AG20443 (cell line): Measurements from ENCODE around the gene TLX2.

ENCODE experiments used
- DNase-seq: peaks from one replicate; pipeline ENCODE4 v3.0.0; 2012; ENCODE audit warnings: low spot score, mixed read lengths

Gene TLX2

DNA sequence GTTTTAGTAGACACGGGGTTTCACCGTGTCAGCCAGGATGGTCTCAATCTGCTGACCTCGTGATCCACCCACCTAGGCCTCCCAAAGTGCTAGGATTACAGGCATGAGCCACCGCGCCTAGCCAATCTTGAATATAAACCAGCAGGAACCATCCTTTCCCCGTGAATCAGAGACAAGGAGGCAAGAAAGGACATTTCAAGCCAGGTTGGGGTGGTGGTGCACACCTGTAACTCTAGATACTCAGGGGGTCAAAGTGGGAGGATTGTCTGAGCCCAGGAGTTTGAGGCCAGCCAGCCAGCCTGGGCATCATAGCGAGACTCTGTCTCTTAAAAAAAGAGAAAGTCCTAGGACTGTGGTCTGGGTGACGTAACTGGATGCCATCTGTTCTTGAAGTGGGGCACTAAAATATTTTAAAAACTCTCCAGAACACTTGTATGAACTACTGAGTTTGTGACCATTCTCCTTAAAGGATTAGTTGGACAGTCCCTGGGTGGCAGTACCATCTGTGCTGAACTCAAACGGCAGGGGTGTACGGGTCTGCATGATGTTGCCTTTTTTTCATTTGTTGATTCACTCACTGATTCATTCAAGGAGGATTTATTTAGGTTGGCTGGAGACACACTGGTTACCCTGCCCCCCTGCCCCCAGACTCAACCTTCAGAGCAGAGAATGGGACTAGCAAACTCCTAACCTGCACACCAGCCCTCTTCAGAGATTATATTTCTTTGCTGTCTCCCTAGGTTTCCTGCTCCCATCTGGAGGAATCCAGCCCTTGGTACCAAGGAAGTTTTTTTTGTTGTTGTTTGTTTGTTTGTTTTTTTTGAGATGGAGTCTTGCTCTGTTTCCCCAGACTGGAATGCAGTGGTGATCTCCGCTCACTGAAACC, 2.9 kb upstream of the TLX2 start:
- DNase-seq: no peak

DNA sequence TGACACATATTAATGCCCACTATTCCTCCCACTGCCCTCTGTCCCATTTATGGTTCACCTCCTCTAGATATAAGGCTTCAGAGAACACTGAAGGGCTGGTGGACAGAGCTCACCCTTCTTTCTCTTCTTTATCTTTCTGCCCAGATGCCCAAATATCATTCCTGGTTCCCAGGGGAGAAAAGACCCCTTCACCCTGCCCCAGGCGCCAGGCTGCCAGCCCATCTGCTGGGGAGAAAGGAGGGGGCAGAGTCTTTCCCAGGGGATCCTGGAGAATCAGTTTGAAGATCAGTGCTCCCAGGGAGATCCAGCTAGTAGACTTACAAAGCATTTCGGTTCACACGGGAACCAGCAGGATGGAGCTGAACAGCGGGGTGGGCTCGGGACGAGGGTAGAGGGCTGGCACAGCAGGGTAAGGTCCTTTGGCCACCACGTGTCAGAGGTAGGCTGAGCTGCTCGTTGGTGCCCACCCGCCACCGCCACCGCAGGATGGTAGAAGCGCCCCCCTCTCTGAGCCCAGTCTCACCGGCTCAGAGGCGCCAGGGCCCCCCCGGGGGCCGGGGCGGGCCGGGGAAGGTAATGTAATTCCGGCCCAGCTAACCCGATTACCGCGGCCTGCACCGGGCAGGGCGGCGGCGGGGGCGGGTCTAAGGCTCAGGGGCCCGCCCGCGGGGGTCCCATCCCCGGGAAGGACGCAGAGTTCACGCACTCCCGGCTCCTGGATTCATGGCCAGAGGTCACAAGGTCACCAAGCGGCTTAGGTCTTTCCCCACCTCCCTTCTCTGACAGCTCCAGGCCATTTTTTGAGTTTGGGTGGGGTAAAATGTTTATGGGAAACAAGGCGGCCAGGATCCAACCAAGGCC, 1.3 kb upstream of the TLX2 start:
- no peak for DNase-seq

DNA sequence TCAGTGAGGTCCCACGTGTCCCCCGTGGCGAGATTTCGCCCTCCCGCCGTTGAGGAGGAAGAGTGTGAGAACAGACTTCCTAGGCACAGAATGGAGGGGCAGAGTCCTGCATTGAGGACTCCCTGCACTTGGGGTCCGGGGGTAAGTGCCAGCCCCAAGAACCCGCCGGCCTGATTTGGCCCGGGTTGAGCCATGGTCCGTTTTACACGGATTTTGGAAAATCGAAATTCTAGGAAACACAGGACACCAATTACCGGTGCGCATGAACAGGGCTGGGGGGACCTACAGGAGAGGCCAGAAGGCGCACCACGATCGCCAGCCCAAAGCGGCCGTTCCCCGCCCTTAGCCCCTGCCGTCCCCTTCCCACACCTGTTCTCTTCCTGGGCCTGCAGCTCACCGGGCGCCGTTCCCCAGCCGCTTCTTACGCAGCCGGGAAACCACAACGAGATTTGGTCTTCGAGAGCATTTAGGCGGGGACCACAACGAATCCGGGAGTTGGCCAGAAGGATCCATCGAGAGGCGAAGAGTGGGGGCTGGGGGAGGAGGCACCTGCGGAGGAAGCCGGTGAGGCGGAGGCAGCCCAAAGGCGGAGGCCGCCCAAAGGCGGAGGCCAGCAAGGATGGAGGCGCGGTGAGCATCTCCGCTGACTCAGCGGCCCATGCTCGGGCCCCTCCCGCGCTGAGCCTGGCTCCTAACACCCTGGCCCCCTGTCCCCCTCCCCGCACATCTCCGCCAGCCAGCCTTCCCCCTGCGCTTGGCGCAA, 464 bp upstream of the TLX2 start:
- no peak for DNase-seq

DNA sequence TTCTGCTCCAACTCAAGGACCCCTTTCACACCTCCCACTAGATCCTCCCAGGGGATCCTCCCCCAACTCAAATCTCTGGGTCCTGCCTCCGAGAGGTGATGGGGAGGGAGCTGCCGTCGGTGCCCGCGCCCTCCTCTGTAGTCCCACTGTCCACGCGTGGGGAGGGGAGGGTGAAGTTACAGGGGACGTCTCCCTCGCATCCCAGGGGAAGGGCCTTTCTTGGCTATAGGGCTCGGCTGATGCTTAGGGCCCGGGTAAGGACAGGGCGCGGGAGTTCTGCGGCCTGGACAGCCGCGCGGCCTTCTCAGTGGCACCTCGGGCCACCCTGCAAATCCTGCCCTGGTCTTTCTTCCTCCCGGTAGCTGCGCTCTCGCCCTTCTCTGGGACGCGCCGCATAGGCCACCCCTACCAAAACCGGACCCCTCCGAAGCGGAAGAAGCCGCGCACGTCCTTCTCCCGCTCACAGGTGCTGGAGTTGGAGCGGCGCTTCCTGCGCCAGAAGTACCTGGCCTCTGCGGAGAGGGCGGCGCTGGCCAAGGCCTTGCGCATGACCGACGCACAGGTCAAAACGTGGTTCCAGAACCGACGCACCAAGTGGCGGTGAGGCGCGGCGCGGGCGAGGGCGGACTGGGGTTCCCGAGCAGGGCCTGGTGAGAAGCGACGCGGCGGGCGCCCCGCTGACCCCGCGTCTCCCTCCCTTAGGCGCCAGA, 1.2 kb downstream of the TLX2 start:
- no peak for DNase-seq

DNA sequence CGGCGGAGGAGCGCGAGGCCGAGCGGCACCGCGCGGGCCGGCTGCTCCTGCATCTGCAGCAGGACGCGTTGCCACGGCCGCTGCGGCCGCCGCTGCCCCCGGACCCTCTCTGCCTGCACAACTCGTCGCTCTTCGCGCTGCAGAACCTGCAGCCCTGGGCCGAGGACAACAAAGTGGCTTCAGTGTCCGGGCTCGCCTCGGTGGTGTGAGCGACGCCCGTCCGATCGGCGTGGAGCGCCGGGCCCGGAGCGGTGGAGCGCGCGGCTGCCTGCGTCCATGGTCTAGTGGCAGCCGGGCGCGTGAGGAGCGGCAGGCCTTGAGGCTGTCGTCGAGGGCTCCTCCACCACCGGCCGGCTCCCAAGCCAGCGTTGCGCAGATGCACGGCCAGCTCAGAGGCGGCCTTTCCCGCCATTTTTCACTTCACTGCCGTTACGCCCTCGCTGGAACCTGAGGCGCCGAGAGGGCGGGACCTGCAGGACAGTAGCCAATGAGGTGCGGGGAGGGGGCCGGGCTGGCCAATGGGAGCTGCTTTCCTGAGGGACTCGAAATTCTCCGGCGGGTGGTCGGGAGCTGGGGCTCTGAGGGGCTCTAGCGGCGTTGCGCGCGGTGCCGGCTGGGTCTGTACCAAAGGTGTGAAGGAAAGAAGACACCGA, 1.9 kb downstream of the TLX2 start:
- DNase-seq: peak; percentile 92

DNA sequence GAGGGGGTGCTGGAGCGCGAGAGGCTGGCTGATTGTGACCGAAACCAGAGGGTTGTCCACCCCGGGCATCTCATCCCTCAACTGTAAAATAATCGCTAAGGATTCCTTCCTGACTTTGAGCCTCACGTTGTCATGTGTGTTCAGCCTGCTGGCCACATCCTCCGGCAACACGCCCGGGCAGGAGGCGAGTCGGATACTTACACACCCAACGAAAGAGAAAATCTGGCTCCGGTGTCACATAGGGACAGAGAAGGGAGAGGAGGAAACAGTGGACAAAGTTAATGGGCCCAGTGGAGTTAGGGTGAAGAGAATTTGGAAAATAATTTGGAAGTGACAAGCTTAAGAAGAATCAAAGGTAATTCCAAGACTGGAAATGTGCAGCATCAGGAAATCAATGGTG, 2.4 kb downstream of the TLX2 start:
- no peak for DNase-seq

DNA sequence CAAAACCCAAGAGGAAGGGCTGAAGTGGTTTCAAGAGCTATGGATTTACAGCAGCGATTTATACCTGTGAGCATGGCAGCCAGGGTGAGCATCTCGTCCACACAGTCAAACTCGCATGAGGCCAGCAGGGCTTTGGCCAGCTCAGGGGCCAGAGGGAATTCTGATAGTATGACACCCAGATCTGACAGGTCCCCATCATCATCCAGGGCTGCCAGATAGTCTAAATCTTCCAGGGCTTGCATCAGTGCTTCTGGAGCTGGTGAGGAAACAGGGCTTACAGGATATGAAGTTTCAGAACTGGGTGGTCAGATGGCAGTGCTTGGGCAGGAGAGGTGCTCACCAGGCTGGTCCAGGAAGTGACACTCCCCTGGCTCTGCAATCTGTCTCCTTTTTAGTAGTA, 8.3 kb downstream of the TLX2 start:
- no peak for DNase-seq

DNA sequence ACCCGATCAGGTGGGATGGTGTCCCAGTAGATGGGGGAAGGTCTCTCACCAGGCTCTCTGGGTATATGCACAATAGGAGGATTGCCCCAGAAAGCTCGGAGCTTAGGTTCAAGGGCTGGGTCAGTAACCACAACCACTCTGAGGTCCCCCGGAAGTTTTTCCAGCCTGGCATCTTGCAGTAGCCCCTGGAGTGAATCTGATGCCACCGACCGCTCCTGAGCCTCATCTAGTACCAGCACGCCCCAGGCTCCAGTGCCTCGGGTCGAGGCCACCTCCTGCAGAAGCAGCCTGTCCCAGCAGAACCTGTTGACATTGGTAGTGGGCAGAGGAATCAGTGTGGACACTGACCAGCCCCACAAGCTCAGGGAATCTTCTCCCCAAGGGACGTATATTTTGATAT, 9.8 kb downstream of the TLX2 start:
- DNase-seq: no peak

DNA sequence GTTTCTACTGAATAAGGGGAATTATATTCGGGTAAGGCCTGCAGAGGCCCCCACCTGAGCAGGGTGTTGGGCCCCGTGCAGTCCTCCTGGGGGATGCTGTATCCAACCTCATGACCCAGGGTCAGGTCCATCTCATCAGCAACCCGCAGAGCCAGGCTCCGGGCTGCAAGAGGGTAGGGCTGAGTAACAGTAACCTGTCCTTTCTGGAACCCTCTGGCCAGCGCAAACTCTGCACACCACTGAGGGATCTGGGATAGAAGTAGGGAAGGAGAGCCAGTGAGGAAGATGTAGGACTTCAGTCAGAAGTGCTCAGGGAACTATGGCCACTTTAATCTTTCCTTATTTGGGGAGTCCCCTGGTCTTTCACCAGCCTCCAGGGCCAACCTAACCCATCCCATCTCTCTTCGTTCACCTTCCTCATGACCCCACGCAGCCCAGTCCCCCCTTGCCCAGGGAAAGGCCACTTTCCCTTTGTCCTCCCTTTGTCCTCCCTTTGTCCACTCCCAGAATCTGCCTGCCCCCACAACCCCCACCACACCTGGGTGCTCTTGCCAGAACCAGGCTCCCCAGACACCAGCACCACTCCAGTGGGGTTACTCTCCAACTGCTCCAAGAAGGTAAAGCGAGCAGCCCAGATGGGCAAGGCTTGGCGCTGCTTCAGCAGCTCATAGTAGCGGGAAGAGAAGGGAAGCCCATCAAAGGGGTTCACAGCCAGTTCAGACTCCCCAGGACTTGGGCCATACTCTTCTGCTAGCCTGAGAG, 10.9 kb downstream of the TLX2 start:
- DNase-seq: no peak

DNA sequence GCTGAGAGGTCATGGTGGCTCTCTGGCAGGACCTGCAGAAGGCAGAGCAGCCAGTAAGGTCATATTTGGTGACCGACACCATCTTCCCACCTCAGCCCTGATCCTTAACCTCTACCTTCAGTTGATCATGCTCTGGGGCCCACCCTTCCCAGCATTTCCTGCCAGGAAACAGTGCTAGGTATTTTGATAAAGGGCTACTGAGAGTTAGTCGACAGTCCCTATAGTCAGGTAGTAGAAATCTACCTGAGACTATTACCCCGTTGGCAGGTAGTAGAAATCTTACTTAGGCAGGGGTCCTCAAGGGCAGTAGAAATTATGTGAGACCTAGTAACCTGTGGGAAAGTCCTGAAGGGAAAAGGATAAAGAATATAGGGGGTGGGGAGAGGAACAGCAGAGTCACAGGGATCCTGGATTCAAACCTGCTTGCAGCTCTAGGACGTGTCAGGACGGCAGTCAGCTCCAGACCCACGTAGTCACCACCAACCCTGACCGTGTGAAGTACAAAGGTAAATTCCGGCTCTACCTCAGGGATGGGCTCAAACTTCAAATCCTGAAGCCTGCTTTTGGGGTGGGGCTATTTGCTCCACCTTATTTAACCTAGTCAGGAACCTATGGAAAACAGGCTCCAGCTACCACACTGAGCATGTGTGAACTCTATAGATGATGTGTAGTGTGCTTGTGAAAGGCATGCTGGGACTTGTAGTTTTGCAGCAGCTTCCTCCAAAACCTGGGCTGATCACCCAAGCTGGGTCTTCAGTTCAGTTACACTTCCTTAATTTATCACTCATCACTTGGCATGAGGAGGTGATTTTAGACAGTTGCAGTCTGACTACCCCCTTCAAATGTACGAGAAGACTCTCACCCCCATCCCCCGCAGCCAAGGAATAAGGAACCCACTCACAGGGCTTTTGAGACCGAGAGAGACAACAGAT, 11.7 kb downstream of the TLX2 start, which contains the start of gene DQX1:
TSS of gene DQX1 (minus strand) at position 515 of the 932 bp plus-strand sequence. CDS start at position 13, 502 bp downstream.
- no peak for DNase-seq

DNA sequence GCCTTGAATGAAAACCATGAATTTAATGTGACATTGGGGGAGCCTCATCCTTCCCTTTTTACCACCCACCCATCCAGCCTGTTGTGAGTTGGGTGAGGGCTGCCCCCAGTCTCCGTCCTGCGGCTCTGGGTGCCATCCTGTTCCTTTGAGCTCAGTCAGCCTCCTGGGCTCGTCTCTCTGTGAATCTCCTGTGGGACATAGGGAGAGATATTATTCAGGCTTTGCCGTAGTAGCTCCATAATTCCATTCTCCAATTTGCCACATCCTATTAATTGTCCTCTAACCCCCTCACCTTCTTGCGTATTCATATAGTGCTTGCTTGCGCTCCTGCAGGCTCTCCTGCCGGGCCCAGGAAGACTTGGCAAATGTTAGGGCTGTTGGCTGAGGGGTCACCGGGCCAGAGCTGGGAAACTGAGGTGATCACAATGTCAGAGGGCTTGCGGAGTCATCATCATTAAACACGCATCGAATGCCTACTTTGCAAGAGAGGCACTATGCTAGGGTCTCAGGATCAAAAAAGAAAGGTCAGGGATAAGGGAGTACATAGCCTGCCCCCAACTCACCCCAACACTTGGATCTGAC, 12.5 kb downstream of the TLX2 start:
- no peak for DNase-seq

DNA sequence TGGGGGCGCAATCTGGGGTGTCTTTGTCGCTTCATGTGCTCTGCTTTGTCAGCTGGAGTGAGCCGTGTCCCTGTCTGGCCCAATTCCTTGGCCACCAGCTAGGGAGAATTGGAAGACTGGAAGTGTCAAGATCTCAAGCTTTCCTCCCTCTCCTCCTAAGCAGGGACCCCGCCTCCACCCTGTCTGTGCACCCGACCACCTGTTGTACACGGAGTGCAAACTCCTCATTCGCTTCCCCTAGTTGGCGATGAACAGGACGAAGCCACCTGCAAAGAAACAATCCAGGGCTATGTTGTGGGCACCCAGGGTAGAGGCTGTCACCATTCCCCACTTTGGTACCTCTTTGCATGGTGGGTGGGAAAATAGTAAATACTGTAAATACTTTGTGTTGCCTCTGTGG, 13.5 kb downstream of the TLX2 start:
- DNase-seq: no peak

DNA sequence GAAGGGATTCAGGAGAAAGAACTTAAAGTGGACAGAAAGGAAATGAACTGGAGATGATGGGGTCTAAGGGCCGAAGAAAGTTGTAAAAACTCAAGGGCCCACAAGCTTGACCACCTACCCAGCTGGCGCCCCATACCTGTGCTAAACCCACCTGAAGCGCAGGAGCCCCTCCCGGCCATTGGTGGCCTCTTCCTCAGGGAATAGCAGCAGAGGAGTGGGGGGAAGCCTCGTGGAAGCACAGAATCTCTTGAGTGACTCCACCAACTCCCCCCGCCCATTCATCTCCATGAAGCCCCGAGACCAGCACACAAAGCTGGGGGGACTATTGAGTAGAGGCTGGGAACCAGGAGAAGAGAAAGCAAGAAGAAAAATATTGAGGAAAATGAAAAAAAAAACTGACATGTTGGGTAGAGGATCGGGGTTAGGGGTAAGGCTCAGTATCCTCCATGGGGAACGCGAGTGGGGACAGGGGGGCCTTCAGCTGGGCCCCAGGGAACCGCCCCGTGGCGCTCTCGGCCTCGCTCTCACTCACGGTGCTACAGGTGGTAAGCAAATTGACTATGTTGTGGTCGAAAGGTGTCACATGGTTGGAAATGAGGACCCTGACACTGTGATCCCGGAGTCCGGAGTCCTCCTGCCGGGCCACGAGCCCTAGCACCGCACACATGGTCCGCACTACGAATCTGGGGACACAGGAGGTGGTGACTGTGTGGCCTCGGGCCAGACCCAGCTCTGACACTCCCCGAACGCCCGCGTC, 14.5 kb downstream of the TLX2 start:
- no peak for DNase-seq

DNA sequence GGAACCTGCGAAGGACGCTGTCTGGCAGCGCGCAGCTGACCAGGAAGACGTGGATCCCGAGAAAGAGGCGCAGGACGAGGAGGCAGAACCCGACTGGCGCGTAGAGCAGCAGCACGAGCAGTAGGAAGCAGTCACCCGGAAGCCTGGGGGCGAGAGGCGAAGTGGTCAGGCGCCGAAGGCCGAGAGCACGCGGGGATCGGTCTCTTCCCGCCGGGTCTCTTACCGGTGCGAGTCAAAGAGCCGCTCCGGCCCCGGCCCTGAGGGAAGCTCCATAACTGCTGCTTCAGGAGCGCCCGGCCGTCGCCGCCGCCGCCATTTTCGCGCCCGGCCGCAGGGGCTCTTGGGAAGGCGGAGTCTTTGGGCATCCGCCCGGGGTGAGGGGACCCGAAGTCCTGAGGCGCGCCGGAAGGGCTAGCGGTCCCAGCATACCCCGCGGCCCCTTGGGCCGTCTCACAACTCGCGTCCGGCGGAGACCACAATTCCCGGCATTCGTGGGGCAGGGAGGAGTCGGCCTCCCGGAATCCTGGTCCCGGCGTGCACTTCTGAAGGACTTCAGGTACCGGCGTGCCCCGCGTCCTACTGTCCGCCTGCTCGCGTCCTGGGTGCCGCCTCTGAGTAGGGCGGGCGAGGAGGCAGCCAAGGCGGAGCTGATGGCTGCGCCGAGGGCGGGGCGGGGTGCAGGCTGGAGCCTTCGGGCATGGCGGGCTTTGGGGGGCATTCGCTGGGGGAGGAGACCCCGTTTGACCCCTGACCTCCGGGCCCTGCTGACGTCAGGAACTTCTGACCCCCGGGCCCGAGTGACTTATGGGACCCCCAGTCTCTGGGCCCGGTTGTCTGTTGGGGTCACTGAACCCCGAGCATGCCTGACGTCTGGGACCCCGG, 15.3 kb downstream of the TLX2 start, which contains the start of the genes AUP1 and HTRA2:
TSS of gene AUP1 (minus strand) at position 350 of the 882 bp plus-strand sequence. CDS start at position 273, 77 bp downstream.
TSS of gene HTRA2 (plus strand) at position 577 of the 882 bp plus-strand sequence. CDS start at position 651, 74 bp downstream.
- peak; percentile 99 for DNase-seq

DNA sequence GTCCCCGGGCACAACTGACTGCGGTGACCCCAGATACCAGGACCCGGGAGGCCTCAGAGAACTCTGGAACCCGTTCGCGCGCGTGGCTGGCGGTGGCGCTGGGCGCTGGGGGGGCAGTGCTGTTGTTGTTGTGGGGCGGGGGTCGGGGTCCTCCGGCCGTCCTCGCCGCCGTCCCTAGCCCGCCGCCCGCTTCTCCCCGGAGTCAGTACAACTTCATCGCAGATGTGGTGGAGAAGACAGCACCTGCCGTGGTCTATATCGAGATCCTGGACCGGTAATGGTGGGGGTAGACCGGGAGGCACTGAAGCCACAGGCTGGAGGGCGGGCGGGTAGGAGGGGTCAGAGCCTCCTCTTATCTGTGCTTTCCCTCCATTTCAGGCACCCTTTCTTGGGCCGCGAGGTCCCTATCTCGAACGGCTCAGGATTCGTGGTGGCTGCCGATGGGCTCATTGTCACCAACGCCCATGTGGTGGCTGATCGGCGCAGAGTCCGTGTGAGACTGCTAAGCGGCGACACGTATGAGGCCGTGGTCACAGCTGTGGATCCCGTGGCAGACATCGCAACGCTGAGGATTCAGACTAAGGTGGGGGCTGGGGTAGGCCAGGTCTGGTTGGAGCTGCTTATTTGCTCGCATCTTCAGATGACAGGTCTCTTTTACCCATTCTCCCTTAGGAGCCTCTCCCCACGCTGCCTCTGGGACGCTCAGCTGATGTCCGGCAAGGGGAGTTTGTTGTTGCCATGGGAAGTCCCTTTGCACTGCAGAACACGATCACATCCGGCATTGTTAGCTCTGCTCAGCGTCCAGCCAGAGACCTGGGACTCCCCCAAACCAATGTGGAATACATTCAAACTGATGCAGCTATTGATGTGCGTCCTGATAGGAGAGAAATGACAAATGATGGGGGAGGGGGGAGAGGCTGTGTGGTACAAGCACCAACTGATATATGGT, 16.3 kb downstream of the TLX2 start:
- DNase-seq: peak; percentile 54

DNA sequence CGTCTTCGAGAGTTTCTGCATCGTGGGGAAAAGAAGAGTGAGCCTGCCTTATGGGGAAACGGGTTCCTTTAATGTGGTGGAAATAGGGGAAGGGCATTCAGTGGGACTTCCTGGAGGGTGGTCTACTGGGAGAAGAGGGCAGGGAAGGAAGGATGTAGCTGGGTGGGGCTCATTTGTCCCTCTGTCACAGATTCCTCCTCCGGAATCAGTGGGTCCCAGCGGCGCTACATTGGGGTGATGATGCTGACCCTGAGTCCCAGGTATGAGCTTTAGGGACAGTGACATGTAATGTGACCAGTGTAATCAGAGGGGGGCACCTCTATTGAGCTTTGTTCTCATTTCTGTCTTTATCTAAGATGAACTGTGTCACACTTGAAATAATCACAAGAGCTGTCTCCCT, 17.4 kb downstream of the TLX2 start:
- DNase-seq: no peak
